Osteocyte (in vitro differentiated cells): Measurements from ENCODE around the gene CCDC192. TPM values are rescaled to one million over a fixed set of nuclear protein-coding genes. Genes with fewer than 3 reads are reported as not detected.

Experiments
- total RNA-seq: library from RNA; stranded (reverse); gene quantifications from 2 replicates; pipeline ENCODE4 v1.2.1, GENCODE V29; 2021

The CCDC192 gene
- total RNA-seq, 1 donor from 2014 or later: not detected

Other genes with a start within 250 kb of the CCDC192 start
- gene PRRC1, start 185.8 kb upstream of the CCDC192 start, total RNA-seq: 97.1 and 103 TPM in 2 replicates
- gene CTXN3, start 54.3 kb upstream of the CCDC192 start, total RNA-seq: not detected in 2 replicates